COR-L47 (cell line): Measurements from ENCODE around the gene TIMP1.
A peak's percentile ranks its signal among the peaks of the same experiment; 100 is the strongest.

ENCODE experiments used
- DNase-seq: peaks from one replicate; lab custom pipeline; 2025; lab: John Stamatoyannopoulos, UW

TIMP1 gene

GRCh38 chrX:47581731-47582647, at the start of gene TIMP1:
TSS of gene TIMP1 (plus strand) at chrX:47582436. CDS start at chrX:47583416, 980 bp downstream.
- DNase-seq, result no peak

GRCh38 chrX:47539860-47540259, 42.4 kb upstream of the TIMP1 start:
- DNase-seq, result no peak

- DNase-seq, result peak; percentile 81
These were observed 41.3 kb upstream of the TIMP1 start for GRCh38 chrX:47540754-47541538.

- DNase-seq, result no peak
These were observed 38.7 kb upstream of the TIMP1 start for GRCh38 chrX:47543496-47543895.

DNA sequence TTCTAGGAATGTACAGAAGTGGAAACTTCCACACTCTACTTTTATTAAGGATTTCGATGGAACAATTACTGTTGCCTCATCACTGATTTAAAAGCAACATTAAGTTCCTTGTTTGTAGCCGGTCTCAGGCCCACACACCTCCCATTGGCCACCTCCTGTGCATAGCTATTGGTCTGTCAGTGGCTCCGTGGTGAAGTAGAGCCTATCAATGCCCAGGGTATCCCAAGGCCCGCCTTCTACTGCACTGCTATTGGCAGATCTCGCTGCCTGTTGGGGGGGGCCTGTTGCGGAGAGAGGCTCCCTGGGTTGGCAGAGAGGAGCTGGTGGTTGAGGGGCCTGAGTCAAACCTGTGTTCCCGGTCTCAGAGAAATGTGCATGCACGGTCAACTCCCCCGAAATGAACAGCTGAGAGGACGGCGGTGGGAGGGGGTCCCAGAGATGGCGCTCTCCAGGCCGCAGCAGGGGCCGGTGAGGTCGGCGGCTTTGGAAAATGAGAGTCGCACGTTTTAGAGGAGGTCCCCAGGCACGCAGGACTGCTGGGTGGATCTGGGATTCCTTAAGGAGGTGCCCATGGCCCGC, 26.1 kb upstream of the TIMP1 start:
- peak; percentile 80 for DNase-seq

DNA sequence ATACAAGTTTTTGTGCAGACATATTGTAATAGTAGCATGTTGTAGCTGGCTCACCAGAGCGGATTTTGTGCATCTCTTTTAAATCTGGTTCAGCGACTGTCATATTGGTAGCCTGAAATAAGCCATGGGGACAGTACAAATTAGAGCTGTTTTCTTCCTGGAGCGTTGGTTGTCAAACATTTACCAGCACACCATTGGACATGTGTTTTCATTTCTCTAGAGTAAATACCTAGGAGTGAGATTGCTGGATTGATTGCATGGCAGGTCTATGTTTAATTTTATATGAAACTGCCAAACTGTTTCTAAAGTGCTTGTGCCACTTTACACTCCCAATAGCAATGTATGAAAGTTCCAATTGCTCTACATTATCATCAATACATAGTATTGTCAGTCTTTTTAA, 23.8 kb upstream of the TIMP1 start:
- no peak for DNase-seq

DNA sequence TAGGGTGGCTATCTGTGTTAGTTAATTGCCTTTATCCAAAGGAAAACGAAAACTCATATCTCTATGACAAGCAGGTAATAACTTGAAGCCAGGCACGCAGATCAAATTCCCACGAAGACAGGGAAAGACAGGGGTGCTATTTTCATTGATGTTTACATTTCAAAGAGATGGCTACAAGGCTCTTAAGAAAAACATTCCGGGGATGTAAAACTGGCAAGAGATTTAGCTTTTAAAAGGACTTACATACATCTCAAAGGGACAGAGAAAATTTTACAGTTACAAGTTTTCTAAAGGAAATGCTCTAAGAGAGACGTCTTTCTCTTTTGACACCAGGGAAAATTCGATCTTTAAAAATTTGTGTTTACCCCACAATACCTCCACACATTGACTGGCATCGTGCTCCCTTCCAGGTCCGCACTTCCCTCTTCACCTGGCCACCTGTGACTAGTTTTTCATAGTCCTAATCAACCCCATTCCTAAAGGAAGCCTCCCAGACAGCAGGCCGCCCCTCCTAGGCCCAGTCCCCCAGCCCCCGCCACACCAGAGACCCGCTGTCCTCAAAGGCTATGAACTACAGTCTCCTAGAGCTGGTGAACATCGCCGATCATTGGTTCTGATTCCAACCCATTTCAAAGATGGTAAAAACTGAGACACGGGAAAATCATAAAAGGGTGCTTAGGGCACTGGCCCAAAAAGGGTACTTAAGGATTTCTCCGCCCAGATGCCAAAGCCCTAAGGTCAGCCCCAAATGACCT, 21.9 kb upstream of the TIMP1 start:
- DNase-seq, result no peak

DNA sequence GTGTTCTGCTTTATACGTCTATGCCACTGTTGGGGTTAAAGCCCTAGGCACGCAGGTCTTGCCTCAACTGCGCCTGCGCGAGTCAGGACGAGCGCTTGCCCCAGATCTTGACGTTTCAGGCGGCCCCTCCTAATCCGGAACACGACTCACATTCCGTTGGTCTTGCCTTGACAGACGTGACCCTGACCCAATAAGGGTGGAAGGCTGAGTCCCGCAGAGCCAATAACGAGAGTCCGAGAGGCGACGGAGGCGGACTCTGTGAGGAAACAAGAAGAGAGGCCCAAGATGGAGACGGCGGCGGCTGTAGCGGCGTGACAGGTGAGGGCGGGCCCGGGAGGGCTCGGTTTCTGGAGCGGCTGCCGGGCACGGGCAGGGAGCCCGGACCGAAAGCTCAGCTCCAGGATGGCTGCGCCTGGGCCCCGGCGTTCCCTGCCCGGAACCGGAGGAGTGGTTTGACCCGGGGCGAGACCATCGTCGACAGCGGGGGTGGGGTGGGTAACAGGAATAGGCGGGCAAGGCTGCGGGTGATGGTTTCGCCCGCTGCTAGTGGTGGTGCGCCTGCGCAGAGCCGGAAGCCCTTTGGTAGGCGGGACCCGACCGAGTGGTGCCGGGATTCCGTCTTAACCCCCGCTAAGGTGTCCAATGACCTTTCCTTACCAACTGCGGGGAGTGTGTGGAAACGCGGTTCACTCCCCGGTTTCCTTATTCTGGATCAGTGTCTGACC, 21.1 kb upstream of the TIMP1 start, which contains the start of gene ARAF:
Gene ARAF (plus strand): TSS at position 272 of the 725 bp plus-strand sequence. CDS start 1,763 bp downstream, outside the sequence.
- DNase-seq, result peak; percentile 92

DNA sequence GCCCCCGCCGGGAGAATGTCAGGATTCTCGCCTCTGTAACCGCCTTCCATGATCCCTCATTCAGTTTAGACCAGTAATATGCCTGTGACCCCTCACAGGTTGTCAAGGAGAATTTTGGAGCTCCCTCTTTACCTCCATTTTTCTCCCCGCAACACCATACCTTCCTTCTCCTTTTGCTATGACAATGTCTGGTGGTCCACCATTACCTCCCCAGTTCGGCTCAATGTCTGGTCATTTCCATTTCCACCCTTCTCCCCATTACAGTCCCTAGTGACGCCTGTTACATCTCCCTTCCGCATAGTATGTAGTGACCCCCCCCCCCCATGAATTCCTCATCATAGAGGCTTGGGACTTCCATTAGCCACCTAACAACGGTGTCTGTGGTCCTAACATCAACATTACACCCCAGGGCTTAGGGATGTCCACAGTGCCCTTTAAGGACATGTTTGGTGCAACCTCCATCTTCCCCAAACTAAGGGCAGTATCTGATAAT, 20.5 kb upstream of the TIMP1 start:
- no peak for DNase-seq

- no peak for DNase-seq
These were observed 19.5 kb upstream of the TIMP1 start for GRCh38 chrX:47562615-47563243.

DNA sequence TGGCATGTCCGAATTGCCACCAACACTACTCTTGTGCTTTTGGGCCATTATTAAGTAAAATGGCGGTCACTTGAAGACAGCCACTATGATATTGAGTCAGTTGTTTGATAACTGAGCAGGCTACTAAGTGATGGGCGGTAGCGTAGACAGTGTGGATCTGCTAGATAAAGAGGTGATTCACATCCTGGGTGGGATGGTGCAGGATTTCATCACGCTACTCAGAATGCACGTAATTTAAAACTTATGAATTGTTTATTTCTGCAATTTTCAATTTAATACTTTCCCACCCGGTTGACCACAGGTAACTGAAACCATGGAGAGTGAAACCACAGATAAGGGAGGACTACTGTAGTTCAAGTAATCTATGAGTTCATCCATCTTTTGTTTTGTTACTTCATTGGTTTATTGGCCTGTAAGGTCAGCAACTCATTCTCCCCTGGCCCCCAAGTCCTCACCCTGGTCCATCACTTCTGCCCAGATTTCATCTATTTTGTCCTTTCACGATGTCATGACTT, 18.4 kb upstream of the TIMP1 start:
- no peak for DNase-seq

DNA sequence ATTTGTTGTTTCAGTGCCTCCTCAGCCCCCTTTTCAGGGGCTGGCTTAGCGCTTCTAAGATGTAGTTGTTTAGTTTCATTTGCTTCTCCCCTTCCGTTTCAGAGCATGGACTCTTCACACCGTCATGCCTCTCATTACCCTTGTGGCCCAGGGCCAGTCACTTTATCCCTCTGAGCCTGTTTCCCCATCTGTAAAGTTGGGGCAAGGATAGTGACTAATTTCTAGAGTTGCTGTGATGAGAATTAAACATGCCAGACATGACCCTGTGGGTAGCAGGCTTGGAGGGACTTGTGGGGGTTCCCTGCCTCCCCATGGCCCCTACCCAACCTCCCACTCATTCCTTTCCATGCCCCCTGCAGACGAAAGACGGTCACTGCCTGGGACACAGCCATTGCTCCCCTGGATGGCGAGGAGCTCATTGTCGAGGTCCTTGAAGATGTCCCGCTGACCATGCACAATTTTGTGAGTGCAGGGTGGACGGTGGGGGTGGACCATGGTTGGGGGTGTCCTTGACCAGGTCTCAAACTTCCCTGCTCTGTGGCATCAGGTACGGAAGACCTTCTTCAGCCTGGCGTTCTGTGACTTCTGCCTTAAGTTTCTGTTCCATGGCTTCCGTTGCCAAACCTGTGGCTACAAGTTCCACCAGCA, 17.7 kb upstream of the TIMP1 start:
- no peak for DNase-seq

- no peak for DNase-seq
These were observed 15.4 kb upstream of the TIMP1 start for GRCh38 chrX:47566841-47567240.

DNA sequence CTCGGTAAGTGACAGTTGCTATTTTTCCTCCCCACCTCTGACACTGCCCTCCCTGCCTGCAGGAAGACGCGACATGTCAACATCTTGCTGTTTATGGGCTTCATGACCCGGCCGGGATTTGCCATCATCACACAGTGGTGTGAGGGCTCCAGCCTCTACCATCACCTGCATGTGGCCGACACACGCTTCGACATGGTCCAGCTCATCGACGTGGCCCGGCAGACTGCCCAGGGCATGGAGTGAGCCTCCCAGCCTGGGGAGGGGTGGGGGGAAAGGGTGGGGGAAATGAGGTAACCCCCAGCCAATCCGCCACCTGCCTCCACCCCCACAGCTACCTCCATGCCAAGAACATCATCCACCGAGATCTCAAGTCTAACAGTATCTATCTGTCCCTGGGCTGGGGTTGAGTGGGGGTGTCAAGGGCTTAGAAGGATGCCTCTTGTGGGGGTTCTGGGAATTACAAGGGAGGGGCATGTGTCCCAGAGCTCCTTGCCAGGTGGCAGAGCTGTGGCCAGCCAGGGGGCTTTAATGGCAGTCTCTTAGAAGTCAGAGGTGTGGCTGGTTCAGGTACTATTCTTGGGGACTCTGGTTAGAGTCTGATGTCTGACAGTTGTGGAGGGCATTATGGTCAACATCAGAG, 13.5 kb upstream of the TIMP1 start:
- no peak for DNase-seq

- no peak for DNase-seq
These were observed 11.4 kb upstream of the TIMP1 start for GRCh38 chrX:47570794-47571193.

- DNase-seq, result no peak
These were observed 11.0 kb upstream of the TIMP1 start for GRCh38 chrX:47571215-47571614.

DNA sequence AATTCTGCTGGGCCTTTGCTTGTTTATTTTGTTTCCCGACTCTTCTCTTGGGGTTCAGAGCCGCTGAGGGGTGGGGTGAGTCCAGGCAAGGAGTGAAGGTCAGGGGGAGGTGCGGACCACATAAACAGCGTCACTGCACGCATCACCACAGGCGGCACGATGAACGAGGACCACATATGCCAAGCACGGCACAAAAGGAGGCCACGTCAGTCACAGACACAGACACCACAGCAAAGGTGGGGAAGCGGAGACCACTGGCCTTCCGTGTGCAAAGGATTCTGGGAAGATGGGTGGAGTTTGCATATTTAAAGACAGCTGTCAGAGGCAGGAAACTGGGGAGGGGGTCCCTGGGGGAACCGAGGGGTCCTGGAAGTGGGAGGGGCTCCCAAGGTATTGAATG, 10.3 kb upstream of the TIMP1 start:
- DNase-seq, result no peak

- no peak for DNase-seq
These were observed 9.4 kb upstream of the TIMP1 start for GRCh38 chrX:47572773-47573340.
